Stimulated activated CD8-positive, alpha-beta memory T cell treated with anti-CD3 and anti-CD28 coated beads, Interleukin-15, amount 100 ng/mL, for 48 hours (primary cell): ENCODE measurements around the gene ADCY4.
A peak's percentile ranks its signal among the peaks of the same experiment; 100 is the strongest.

Source experiments
- DNase-seq, 2 donors: peaks; one replicate each; pipeline ENCODE4 v3.0.0-alpha.2; 2020; ENCODE audit warnings: low read depth in 2 of 2

The ADCY4 gene

GRCh38 chr14:24298892-24299254 lies 36.0 kb downstream of the ADCY4 start:
- no peak for DNase-seq

GRCh38 chr14:24297190-24297964 lies 37.5 kb downstream of the ADCY4 start:
- no peak for DNase-seq

- DNase-seq: peak; percentile 51 to 57
Measured at GRCh38 chr14:24296341-24297157, 38.3 kb downstream of the ADCY4 start.

- DNase-seq: no peak
Measured at GRCh38 chr14:24293525-24293924, 41.3 kb downstream of the ADCY4 start.

- no peak for DNase-seq
Measured at GRCh38 chr14:24292118-24292807, 42.6 kb downstream of the ADCY4 start.

GRCh38 chr14:24291446-24292117 lies 43.3 kb downstream of the ADCY4 start:
- no peak for DNase-seq

GRCh38 chr14:24290746-24291145 lies 44.1 kb downstream of the ADCY4 start:
- DNase-seq: no peak

GRCh38 chr14:24289649-24290280 lies 45.1 kb downstream of the ADCY4 start:
- peak; percentile 63 to 75 for DNase-seq

GRCh38 chr14:24286996-24287395 lies 47.9 kb downstream of the ADCY4 start:
- no peak for DNase-seq

- DNase-seq: no peak
Measured at GRCh38 chr14:24285351-24285750, 49.5 kb downstream of the ADCY4 start.

- DNase-seq: no peak
Measured at GRCh38 chr14:24284501-24285035, 50.3 kb downstream of the ADCY4 start.

GRCh38 chr14:24283796-24284460 lies 50.9 kb downstream of the ADCY4 start:
- DNase-seq: no peak

- DNase-seq: no peak
Measured at GRCh38 chr14:24282736-24283135, 52.1 kb downstream of the ADCY4 start.

GRCh38 chr14:24281636-24282035 lies 53.2 kb downstream of the ADCY4 start:
- DNase-seq: no peak

GRCh38 chr14:24280797-24281460 lies 53.9 kb downstream of the ADCY4 start:
- no peak for DNase-seq

GRCh38 chr14:24279301-24280186 lies 55.3 kb downstream of the ADCY4 start:
- peak in 1 of 2 donors; percentile 36 for DNase-seq

- DNase-seq: no peak
Measured at GRCh38 chr14:24278424-24278823, 56.4 kb downstream of the ADCY4 start.

GRCh38 chr14:24277606-24278321 lies 57.1 kb downstream of the ADCY4 start:
- DNase-seq: no peak
